GM18870 (cell line): ENCODE data around the gene UNC5A.

Experiments used
- ATAC-seq: cut with Tn5 transposase; IDR thresholded peaks from one replicate; pipeline ENCODE4 v1.9.1; 2021; ENCODE audit warnings: moderate library complexity; ENCODE audit not compliant: unreplicated experiment

Gene UNC5A

DNA sequence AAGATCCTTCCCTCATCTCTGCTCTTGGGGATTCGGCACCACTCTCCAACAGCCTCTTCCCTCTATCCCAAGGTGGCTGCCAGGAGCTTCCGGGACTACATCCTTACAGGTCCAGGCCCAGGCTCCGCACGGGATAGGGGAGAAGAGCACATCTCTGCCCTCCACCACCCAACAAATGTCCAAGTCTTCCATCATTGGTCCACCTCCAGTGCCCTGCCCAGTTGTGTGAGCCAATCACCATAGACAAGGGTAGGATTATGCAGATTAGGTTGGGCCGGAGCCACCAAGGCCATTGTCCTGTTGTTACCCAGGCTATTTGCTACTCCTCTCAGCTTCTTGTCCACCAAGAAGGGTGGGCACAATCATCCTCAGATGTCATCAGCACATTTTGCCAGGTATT is 9.1 kb downstream of the UNC5A start:
- ATAC-seq: no peak

DNA sequence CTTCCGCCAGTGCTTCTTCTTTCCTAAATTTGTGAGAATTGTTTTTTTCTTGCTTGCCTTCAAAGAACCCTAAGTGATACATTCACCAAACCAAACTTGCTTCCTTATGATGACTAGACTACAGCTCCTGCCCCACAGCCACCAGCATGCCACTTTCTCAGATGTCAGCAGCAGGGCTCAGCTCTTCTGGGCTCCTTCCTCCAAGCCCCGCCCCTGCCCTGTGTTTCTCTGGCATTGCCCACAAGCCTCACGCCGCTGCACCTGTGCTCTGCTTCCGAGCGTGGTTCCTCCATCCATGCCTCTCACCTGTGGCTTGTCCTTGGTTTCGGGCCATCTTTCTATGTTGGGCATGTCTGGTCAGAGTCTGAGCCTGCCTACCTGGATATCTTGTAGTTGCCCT is 10.6 kb downstream of the UNC5A start:
- ATAC-seq: no peak

GRCh38 chr5:176821441-176821840 is 11.1 kb downstream of the UNC5A start:
- ATAC-seq: no peak

DNA sequence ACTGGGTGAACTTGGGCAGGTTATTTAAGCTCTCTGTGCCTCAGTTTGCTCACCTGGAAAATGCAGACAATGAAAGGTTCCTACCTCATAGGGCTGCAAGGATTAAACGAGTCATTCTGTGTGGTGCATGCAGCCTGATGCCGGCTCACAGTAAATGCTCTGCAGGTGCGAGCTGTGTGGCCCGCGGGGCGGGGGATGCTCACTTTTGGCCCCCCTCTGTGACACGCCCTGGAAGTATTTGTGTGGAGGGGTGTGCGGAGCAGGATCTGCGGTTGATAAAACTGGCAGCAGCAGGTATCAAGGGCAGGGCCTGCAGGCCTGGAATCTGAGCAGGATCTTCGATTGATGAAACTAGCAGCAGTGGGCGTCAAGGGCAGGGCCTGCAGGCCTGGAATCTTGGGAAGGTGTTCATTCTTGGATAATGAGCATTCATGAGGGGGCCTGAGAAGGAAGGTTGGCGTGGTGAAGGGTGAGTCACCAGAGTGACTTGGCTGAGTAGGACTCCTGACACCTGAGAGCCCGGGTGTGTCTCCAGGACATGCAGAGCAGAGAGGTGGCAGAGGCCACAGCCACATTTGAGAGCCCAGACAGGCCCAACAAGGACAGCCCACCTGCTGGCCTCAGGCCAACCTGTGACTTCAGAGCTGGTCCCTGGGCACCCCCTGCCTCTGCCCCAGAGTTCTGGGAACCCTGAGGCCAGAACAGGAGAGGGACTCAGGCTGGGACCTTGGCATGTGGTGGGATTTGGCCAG is 11.9 kb downstream of the UNC5A start:
- no peak for ATAC-seq

- no peak for ATAC-seq
Measured at GRCh38 chr5:176822793-176823481, 12.6 kb downstream of the UNC5A start.

GRCh38 chr5:176823869-176824412 is 13.6 kb downstream of the UNC5A start:
- ATAC-seq: no peak

- ATAC-seq: no peak
Measured at GRCh38 chr5:176824604-176825003, 14.2 kb downstream of the UNC5A start.

GRCh38 chr5:176825234-176825633 is 14.9 kb downstream of the UNC5A start:
- ATAC-seq: no peak

GRCh38 chr5:176825957-176826356 is 15.6 kb downstream of the UNC5A start:
- ATAC-seq: no peak

DNA sequence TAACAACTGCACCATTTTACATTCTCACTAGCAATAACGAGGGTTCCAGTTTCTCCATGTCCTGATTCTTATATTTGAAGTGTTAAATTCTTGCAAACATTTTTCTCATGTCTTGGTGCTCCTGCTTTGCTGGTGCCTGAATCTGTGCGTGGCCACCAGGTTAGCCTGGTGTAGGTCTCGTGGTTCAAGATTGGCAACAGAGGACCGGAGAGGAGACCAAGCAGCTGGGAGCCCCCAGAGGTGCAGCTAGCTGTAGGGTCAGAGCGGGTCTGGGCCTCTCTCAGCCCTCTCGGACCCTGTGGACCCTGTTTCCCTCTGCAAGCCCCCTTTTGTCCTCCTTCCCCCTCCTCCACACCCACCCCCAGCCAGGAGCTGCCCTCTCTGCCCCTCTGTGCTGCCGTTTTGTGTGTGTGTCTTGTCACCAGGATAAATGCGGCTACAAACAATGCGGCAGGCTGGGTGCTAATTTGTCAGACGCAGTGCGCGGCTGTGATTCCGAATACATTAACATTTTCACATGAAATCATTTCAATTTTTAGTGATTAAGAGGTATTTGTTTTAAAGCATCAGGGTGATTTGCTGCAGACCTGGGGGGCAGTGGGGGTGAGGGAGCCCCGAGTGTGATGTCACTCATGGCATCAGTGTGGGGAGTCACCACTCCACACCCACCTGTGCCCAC is 17.5 kb downstream of the UNC5A start:
- ATAC-seq: no peak

- no peak for ATAC-seq
Measured at GRCh38 chr5:176829320-176829719, 19.0 kb downstream of the UNC5A start.

- ATAC-seq: no peak
Measured at GRCh38 chr5:176830422-176830994, 20.1 kb downstream of the UNC5A start.

DNA sequence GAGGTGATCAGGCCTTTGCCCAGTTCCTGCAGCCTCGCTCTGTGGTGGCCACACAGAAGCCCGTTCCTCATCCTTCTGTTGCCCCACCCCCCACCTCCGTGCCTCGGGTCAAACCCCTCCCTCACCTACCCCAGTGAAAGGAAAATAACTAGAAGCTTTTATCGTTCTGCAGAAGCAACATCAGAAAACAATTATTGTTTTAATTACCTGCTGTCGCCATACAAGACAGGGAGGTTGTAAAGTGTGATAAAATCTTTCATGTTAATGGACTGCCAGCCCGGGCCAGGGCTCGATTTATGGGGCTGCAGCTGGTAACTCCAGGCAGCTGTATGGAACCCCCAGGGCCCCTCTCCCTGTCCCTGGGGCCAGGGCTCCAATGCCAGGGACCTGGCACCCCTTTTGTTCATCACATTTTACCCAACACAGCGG is 20.6 kb downstream of the UNC5A start:
- ATAC-seq: no peak

DNA sequence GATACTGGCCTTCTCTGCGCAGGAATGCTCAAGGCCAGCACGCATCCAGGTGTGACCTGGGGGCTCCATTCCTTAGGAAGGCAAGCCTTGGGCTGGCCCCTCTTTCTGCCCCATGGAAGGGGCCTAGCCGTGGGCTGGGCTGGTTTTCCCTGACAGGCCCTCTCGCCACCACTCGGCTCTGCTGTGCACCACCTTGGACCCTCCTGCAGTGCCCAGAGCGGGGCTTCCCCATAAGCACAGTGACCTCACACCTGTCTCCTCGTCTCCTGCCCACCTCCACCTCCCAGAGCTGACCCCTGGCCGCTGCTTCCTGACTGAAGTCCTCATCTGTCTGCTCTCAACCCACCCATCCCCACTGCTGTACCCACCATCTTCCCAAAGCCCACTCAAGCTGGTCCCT is 21.1 kb downstream of the UNC5A start:
- ATAC-seq: no peak

GRCh38 chr5:176832162-176832561 is 21.8 kb downstream of the UNC5A start:
- no peak for ATAC-seq

GRCh38 chr5:176833286-176833685 is 22.9 kb downstream of the UNC5A start:
- ATAC-seq: no peak

- no peak for ATAC-seq
Measured at GRCh38 chr5:176835918-176836317, 25.6 kb downstream of the UNC5A start.

DNA sequence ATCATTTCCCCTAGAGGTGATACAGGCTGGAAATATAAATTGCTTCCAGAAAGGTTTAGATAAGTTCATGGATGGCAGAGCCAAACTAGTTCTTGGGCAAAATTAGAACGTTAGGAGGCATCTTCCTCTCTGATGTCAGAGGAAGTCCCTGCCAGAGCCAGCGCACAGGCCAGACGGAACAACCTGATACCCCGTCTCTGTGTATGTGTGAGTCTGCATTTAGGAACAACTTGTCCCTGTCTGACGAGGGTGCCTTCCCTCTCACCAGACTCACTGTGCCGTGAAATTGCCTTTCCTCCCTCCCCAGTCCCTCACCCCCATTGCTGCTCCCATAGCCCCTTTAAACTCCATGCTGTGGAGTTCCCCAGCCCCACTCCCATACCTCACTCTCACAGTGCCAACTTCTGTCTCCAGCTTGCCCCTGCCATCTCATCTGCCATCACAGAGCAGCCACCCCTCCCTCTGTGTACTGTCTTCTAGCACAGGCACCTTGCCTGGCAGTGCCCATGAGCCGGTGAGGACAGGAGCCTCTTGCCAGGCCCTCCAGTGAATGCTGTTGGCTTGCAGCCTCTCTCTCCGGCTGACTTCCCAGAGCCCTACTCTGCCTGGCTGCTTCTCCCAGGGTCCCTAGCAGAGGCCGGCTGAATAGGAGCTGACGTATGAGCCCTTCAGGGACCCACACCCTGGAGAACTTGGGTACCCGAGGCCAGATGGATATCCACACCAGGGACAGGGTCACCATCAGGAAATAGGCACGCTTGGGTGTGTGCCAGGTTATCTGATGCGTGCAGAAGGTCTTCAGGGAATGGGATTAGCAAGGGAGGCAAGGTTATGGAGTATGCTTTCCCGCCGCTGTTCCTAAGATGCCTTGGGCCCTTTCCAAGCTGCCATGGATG is 26.7 kb downstream of the UNC5A start:
- no peak for ATAC-seq

DNA sequence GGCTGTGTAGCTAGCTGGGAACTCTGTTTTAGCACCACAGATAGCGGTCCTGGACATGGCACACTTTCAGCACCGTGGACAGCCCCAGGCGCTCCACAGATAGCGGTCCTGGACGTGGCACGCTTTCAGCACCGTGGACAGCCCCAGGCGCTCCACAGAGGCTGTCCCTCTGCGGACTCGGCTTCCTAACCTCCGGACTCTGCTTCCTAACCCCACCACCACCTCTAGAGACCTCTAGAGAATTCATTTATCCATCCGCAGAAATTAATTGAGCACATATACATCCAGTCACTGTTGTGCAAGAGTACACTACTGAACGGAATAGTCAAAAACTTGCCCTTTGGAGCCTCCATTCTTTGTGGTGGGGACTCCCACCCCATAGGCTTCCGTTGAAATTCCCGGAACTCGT is 27.4 kb downstream of the UNC5A start:
- no peak for ATAC-seq

DNA sequence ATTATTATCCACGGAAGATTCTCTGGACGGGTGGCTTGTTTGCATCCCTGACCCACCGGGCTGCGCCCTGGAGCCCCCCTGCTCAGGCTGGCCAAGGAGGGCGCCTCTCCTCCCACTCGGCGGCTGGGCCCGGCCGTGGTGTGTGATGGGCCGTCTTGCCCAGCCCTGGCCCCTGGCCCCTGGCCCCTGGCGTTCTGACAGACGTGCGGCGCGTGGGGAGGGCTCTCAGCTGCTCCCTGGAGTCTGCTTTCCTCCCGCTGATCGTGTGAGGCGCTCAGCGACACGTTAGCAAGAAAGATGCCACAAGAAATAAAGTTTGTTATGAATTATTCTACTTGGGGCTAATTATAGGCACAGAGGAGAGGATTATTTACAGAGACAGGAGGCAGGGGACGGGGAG is 33.3 kb downstream of the UNC5A start:
- ATAC-seq: no peak
